IMR-90 (cell line): ENCODE results near the gene LMX1A. TPM values are rescaled to one million over a fixed set of nuclear protein-coding genes. Genes with fewer than 3 reads are reported as not detected.

Experiments used
- ATAC-seq: fragments of 200-7000 bp; cut with Tn5 transposase; 2 replicates; pipeline ENCODE4 v1.9.1; 2020; ENCODE audit warnings: low read depth, mild to moderate bottlenecking, moderate library complexity
- BruUV-seq: library from RNA; stranded (reverse); fragments of 400-500 nt; replicated peaks from 2 replicates; lab custom pipeline; 2021; lab: Mats Ljungman, UMichigan
- CTCF ChIA-PET: fragments of 300-600 bp; formaldehyde crosslinking; extraction: SDS; loops from one replicate; lab custom pipeline; 2021; ENCODE audit warnings: antibody characterized with exemption; lab: Yijun Ruan, JAX
- POLR2A ChIA-PET: fragments of 300-600 bp; sonication (Branson Sonifier 250); formaldehyde crosslinking; loops from one replicate; lab custom pipeline; 2022; ENCODE audit warnings: antibody characterized with exemption; ENCODE audit not compliant: unreplicated experiment; lab: Charles Lee
- DNase-seq: peaks from one replicate; pipeline ENCODE4 v3.0.0; 2013
- H2AFZ ChIP-seq: replicated peaks from 2 replicates; pipeline ENCODE3; 2013; ENCODE audit warnings: low read length, mild to moderate bottlenecking; ENCODE audit not compliant: poor library complexity
- H2AK5ac ChIP-seq: 2 replicates; pipeline ENCODE4 v1.6.1; 2013; ENCODE audit warnings: low read depth, low read length, inconsistent platforms
- H2AK9ac ChIP-seq: replicated peaks from 2 replicates; pipeline ENCODE3; 2013; ENCODE audit warnings: mild to moderate bottlenecking, low read depth, low read length, moderate library complexity; ENCODE audit not compliant: poor library complexity
- H2BK120ac ChIP-seq: 2 replicates; pipeline ENCODE4 v1.6.1; 2013; ENCODE audit warnings: low read depth, low read length, inconsistent platforms
- H2BK15ac ChIP-seq: 3 replicates; pipeline ENCODE4 v1.6.1; 2013; ENCODE audit warnings: low read depth, low read length, inconsistent platforms
- H2BK20ac ChIP-seq: 2 replicates; pipeline ENCODE4 v1.6.1; 2013; ENCODE audit warnings: low read depth, mild to moderate bottlenecking, inconsistent platforms, low read length, moderate library complexity
- H2BK5ac ChIP-seq: 2 replicates; pipeline ENCODE4 v1.6.1; 2013; ENCODE audit warnings: mild to moderate bottlenecking, low read depth, low read length, inconsistent platforms; ENCODE audit not compliant: poor library complexity, severe bottlenecking
- H3K14ac ChIP-seq: replicated peaks from 2 replicates; pipeline ENCODE4 v1.6.1; 2013; ENCODE audit warnings: low read depth, low read length, inconsistent platforms
- H3K18ac ChIP-seq: 2 replicates; pipeline ENCODE4 v1.6.1; 2013; ENCODE audit warnings: low read depth, low read length, control low read depth
- H3K23ac ChIP-seq: 2 replicates; pipeline ENCODE4 v1.6.1; 2013; ENCODE audit warnings: low read depth, low read length, inconsistent platforms
- H3K27ac ChIP-seq: 2 replicates; pipeline ENCODE4 v1.5.1; 2013; ENCODE audit warnings: mild to moderate bottlenecking, control low read depth, low read length; ENCODE audit not compliant: insufficient read depth
- H3K27me3 ChIP-seq: 2 replicates; pipeline ENCODE4 v1.6.1; 2013; ENCODE audit warnings: low read length; ENCODE audit not compliant: control insufficient read depth, insufficient read depth
- H3K36me3 ChIP-seq: 2 replicates; pipeline ENCODE4 v1.6.1; 2013; ENCODE audit warnings: low read length, mixed read lengths; ENCODE audit not compliant: control insufficient read depth, insufficient read depth
- H3K4ac ChIP-seq: 2 replicates; pipeline ENCODE4 v1.6.1; 2013; ENCODE audit warnings: low read depth, low read length, inconsistent platforms
- H3K4me1 ChIP-seq: 2 replicates; pipeline ENCODE4 v1.6.1; 2013; ENCODE audit warnings: low read length, mixed read lengths; ENCODE audit not compliant: control insufficient read depth, insufficient read depth
- H3K4me2 ChIP-seq: 2 replicates; pipeline ENCODE4 v1.6.1; 2013; ENCODE audit warnings: low read depth, mild to moderate bottlenecking, control low read depth, low read length, moderate library complexity
- H3K4me3 ChIP-seq: 2 replicates; pipeline ENCODE4 v1.5.1; 2013; ENCODE audit warnings: low read depth, mild to moderate bottlenecking, control low read depth, low read length, moderate library complexity; ENCODE audit not compliant: insufficient read depth
- H3K56ac ChIP-seq: 2 replicates; pipeline ENCODE4 v1.6.1; 2013; ENCODE audit warnings: low read length, inconsistent platforms; ENCODE audit not compliant: insufficient read depth; ENCODE audit errors: extremely low read depth
- H3K79me1 ChIP-seq, 2 experiments: 2 replicates each; pipeline ENCODE4 v1.6.1; 2013; ENCODE audit warnings: low read length in 2 of 2, inconsistent platforms in 1 of 2, low read depth in 1 of 2
- H3K9ac ChIP-seq: 2 replicates; pipeline ENCODE4 v1.6.1; 2013; ENCODE audit warnings: low read depth, low read length, control low read depth
- H3K9me1 ChIP-seq: 2 replicates; pipeline ENCODE4 v1.6.1; 2013; ENCODE audit warnings: low read length, inconsistent platforms; ENCODE audit not compliant: insufficient read depth
- H3K9me3 ChIP-seq: 2 replicates; pipeline ENCODE4 v1.6.1; 2013; ENCODE audit warnings: low read length; ENCODE audit not compliant: control insufficient read depth, insufficient read depth
- H4K20me1 ChIP-seq: 2 replicates; pipeline ENCODE4 v1.6.1; 2013; ENCODE audit warnings: low read length, inconsistent platforms; ENCODE audit not compliant: insufficient read depth
- H4K5ac ChIP-seq: 2 replicates; pipeline ENCODE4 v1.6.1; 2013; ENCODE audit warnings: mild to moderate bottlenecking, low read depth, low read length, control low read depth
- H4K8ac ChIP-seq, 2 experiments: 2 replicates each; pipeline ENCODE4 v1.6.1; 2013; ENCODE audit warnings: low read depth in 2 of 2, low read length in 2 of 2, control low read depth in 1 of 2, inconsistent platforms in 1 of 2
- H4K91ac ChIP-seq: 2 replicates; pipeline ENCODE4 v1.6.1; 2013; ENCODE audit warnings: low read depth, low read length, inconsistent platforms; ENCODE audit not compliant: insufficient read depth
- BHLHE40 ChIP-seq: fragments of 150-350 bp; IDR thresholded peaks from 2 replicates; pipeline ENCODE4 v1.6.1; 2016; ENCODE audit warnings: mild to moderate bottlenecking, low read depth, low read length
- MXI1 ChIP-seq: IDR thresholded peaks from 2 replicates; pipeline ENCODE4 v1.6.1; 2012; ENCODE audit warnings: low read depth, mild to moderate bottlenecking, low read length, moderate library complexity, borderline replicate concordance
- NFE2L2 ChIP-seq: fragments of 150-350 bp; IDR thresholded peaks from 2 replicates; pipeline ENCODE4 v1.6.1; 2016; ENCODE audit warnings: low read depth, mild to moderate bottlenecking, low read length
- RFX5 ChIP-seq: IDR thresholded peaks from 2 replicates; pipeline ENCODE4 v1.8.0; 2012; ENCODE audit warnings: low read depth, mild to moderate bottlenecking, low read length, moderate library complexity
- SMC3 ChIP-seq: fragments of 150-350 bp; IDR thresholded peaks from 2 replicates; pipeline ENCODE4 v1.6.1; 2016; ENCODE audit warnings: low read depth, mild to moderate bottlenecking, antibody characterized with exemption, low read length, moderate library complexity
- WGBS, 2 experiments: methylation state at CpG; one replicate each; pipeline versions ENCODE4 v1.1.5 to v1.1.7; 2013; ENCODE audit warnings: missing lambda C conversion rate in 2 of 2; ENCODE audit not compliant: insufficient read length in 1 of 2; ENCODE audit errors: extremely low coverage in 2 of 2; 5-methylcytosine and 5-hydroxymethylcytosine counted together
- dilution Hi-C: fragments of 300-500 bp; cut with HindIII; formaldehyde crosslinking; loops from one replicate; pipeline ENCODE4 v1.14.3; 2018; ENCODE audit warnings: low sequenced_read_pairs; ENCODE audit not compliant: unreplicated experiment
- in situ Hi-C: fragments of 300-500 bp; cut with MboI; formaldehyde crosslinking; loops from 3 replicates; pipeline ENCODE4 v1.14.3; 2019; ENCODE audit warnings: low sequenced_read_pairs, inconsistent platforms, mixed read lengths
- intact Hi-C: fragments of 100-400 bp; cut with micrococcal nuclease; formaldehyde crosslinking; loops from 2 replicates; pipeline ENCODE4 v1.10.0; 2022
- polyA plus RNA-seq, 3 experiments: library from polyadenylated mRNA; depleted of rRNA; stranded (reverse); fragments of >200 nt; gene quantifications; 2 replicates each; pipeline ENCODE4 v1.2.3, GENCODE V29; 2012; ENCODE audit warnings: low replicate concordance in 1 of 3
- total RNA-seq: library from RNA; depleted of rRNA; stranded (reverse); fragments of >200 nt; gene quantifications from 2 replicates; pipeline ENCODE4 v1.2.3, GENCODE V29; 2012

LMX1A gene
- total and polyA plus RNA-seq, 2 of the 4 experiments (the other 2 are of a cell fraction): not detected

GRCh38 chr1:165306543-165307434, 49.7 kb downstream of the LMX1A start (continued):
- no peak for TF ChIP-seq NFE2L2

GRCh38 chr1:165303386-165303785, 53.1 kb downstream of the LMX1A start:
- H3K9me3 ChIP-seq: no peaks in the 10 kb centered on the region
- no peak overlapping the region for H2BK5ac ChIP-seq
- H4K5ac ChIP-seq: no peak overlapping the region
- dilution Hi-C loops (no loop called here), in situ Hi-C loops (no loop called here), intact Hi-C loops (no loop called here)
- TF ChIP-seq MXI1 (no peak), RFX5 (no peak), BHLHE40 (no peak), SMC3 (no peak)
- BruUV-seq: no TSS peak
- H4K20me1 ChIP-seq: no peaks in the 10 kb centered on the region
- no peak overlapping the region for H3K14ac ChIP-seq
- no peak overlapping the region for H3K9ac ChIP-seq
- no peaks in the 10 kb centered on the region for H3K36me3 ChIP-seq
- no peak overlapping the region for H2AK9ac ChIP-seq
- ChIA-PET POLR2A (no interaction called here), CTCF (no interaction called here)
- no peak overlapping the region for H3K23ac ChIP-seq
- no peak overlapping the region for H3K4me2 ChIP-seq
- H3K9me1 ChIP-seq: no peaks in the 10 kb centered on the region
- WGBS, 2 experiments: 47% methylated on average over 2 of the region's 8 CpGs; no CpG with 5 or more reads in 1 of the 2 experiments
- no peaks in the 10 kb centered on the region for H3K4me1 ChIP-seq
- H2BK120ac ChIP-seq: no peak overlapping the region
- no peaks in the 10 kb centered on the region for H3K27me3 ChIP-seq
- H3K4ac ChIP-seq: no peak overlapping the region
- no peak for ATAC-seq
- no peak overlapping the region for H3K27ac ChIP-seq
- no peak overlapping the region for H2AK5ac ChIP-seq
- no peak overlapping the region for H4K91ac ChIP-seq
- no peaks in the 10 kb centered on the region for H3K79me1 ChIP-seq
- no peak overlapping the region for H3K56ac ChIP-seq
- H3K18ac ChIP-seq: no peak overlapping the region
- no peak for DNase-seq
- no peak overlapping the region for H3K4me3 ChIP-seq
- no peak overlapping the region for H2BK15ac ChIP-seq
- H2AFZ ChIP-seq: no peak overlapping the region
- no peak overlapping the region for H4K8ac ChIP-seq
- H2BK20ac ChIP-seq: no peak overlapping the region
